Muscle of leg (tissue), 11 donors: ENCODE data around the gene CIAO3. TPM values are rescaled to one million over a fixed set of nuclear protein-coding genes. Genes with fewer than 3 reads are reported as not detected.

Experiments
- DNase-seq: peaks from one replicate; pipeline ENCODE4 v3.0.0; 2013
- H3K27ac ChIP-seq: one replicate; pipeline ENCODE4 v1.5.1; 2013; ENCODE audit warnings: mild to moderate bottlenecking, low read length, control low read depth
- H3K27me3 ChIP-seq: one replicate; pipeline ENCODE4 v1.6.1; 2013; ENCODE audit warnings: low read length; ENCODE audit not compliant: control insufficient read depth, insufficient read depth
- H3K36me3 ChIP-seq: one replicate; pipeline ENCODE4 v1.6.1; 2013; ENCODE audit warnings: low read length; ENCODE audit not compliant: control insufficient read depth, insufficient read depth
- H3K4me1 ChIP-seq: one replicate; pipeline ENCODE4 v1.6.1; 2013; ENCODE audit warnings: low read length; ENCODE audit not compliant: control insufficient read depth, insufficient read depth
- H3K4me3 ChIP-seq: one replicate; pipeline ENCODE4 v1.5.1; 2013; ENCODE audit warnings: low read length, control low read depth
- H3K9me3 ChIP-seq: replicated peaks from 2 replicates; pipeline ENCODE4 v1.6.1; 2013; ENCODE audit warnings: low read depth, low read length; ENCODE audit not compliant: control insufficient read depth
- WGBS: methylation state at CpG from one replicate; pipeline ENCODE4 v1.1.5; 2013; ENCODE audit warnings: missing lambda C conversion rate; ENCODE audit not compliant: insufficient coverage; 5-methylcytosine and 5-hydroxymethylcytosine counted together
- polyA plus RNA-seq, 8 donors: library from polyadenylated mRNA; unstranded; fragments of 120-200 nt; gene quantifications; one replicate each; pipeline versions ENCODE4 v1.2.1 to v1.2.3, GENCODE V29; 2013; ENCODE audit warnings: inconsistent platforms in 1 of 8, low replicate concordance in 1 of 8; ENCODE audit not compliant: insufficient read length in 8 of 8, insufficient read depth in 1 of 8
- total RNA-seq: library from RNA; stranded (reverse); fragments of 120-200 nt; gene quantifications from one replicate; pipeline ENCODE4 v1.2.4, GENCODE V29; 2013

CIAO3 gene
- total and polyA plus RNA-seq, 9 donors = 14.3 to 19.6 (median 17.9) TPM

DNA sequence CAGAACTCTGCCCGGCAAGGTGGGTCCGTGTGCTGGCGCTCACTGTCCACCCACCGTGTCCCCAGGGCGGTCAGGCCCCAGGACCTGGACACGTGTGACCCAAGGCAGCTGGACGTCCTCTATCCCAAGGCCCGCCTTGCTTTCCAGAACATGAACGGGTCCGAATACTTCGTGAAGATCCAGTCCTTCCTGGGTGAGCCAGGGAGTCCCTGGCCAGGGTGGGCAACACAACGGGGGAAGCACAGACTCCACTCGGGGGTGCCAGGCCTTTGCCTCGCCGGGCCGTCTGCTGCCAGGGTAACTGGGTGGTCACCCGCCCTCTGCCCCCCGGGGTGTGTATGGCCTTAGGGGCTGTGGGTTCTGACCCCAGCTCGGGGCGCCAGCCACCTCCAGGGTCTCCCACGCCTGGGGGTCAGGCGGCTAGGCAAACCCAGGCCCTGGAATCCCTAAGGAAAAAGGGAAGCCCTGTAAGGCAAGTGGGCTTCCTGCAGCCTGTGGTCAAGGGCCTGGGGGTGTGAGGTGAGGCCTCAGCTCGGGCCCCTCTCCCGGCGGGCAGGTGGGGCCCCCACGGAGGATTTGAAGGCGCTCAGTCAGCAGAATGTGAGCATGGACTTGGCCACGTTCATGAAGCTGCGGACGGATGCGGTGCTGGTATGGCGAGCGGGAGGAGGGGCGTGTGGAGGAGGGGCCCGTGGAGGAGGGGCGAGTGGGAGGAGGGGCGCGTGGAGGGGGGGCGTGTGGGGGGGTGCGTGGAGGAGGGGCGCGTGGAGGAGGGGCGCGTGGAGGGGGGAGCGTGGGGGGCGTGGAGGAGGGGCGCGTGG lies 26.2 kb upstream of the CIAO3 start:
- Histone ChIP-seq H3K4me3 (no peak overlapping the region), H3K27ac (no peak overlapping the region), H3K4me1 (peaks cover 5% of the 10 kb centered on the region), H3K9me3 (no peaks in the 10 kb centered on the region), H3K27me3 (peaks cover 7% of the 10 kb centered on the region), H3K36me3 (no peaks in the 10 kb centered on the region)
- DNase-seq = no peak
- WGBS = 47% methylated on average over 28 of the region's 48 CpGs

DNA sequence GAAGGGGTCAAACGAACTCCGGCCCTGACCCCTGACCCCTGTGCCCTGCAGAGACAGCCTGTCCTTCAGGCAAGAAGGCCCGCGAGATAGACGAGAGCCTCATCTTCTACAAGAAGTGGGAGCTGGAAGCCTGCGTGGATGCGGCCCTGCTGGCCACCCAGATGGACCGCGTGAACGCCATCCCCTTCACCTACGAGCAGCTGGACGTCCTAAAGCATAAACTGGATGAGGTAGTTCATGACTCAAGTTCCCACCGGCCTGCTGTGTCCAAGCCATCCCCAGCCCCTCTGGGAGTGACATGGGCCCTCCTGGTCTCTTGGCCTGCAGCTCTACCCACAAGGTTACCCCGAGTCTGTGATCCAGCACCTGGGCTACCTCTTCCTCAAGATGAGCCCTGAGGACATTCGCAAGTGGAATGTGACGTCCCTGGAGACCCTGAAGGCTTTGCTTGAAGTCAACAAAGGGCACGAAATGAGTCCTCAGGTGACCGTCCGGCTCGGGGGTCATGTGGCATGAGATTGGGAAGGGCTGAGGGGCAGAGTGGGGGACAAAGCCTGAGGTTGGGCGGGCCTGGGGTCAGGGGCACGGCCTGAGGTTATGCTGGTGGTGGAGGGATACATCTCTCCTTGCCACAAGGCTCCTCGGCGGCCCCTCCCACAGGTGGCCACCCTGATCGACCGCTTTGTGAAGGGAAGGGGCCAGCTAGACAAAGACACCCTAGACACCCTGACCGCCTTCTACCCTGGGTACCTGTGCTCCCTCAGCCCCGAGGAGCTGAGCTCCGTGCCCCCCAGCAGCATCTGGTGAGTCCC lies 25.4 kb upstream of the CIAO3 start:
- 80% methylated on average over 23 of the region's 29 CpGs for WGBS
- Histone ChIP-seq H3K27ac (no peak overlapping the region), H3K27me3 (peaks cover 7% of the 10 kb centered on the region), H3K36me3 (no peaks in the 10 kb centered on the region), H3K4me1 (peaks cover 5% of the 10 kb centered on the region), H3K4me3 (no peak overlapping the region), H3K9me3 (no peaks in the 10 kb centered on the region)
- no peak for DNase-seq

DNA sequence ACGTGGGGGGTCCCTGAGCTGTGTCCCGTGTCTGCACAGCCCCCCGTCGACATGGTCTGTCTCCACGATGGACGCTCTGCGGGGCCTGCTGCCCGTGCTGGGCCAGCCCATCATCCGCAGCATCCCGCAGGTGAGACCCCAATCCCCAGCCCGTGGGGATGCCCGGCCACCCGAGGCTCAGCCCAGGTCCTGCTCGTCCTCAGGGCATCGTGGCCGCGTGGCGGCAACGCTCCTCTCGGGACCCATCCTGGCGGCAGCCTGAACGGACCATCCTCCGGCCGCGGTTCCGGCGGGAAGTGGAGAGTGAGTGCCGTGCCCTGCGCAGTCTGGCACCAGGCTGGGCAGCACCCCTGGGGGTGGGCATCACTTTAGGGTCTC lies 24.7 kb upstream of the CIAO3 start:
- WGBS = 88% methylated on average over 27 of the region's 29 CpGs
- peaks cover 9% of the 10 kb centered on the region for H3K27me3 ChIP-seq

DNA sequence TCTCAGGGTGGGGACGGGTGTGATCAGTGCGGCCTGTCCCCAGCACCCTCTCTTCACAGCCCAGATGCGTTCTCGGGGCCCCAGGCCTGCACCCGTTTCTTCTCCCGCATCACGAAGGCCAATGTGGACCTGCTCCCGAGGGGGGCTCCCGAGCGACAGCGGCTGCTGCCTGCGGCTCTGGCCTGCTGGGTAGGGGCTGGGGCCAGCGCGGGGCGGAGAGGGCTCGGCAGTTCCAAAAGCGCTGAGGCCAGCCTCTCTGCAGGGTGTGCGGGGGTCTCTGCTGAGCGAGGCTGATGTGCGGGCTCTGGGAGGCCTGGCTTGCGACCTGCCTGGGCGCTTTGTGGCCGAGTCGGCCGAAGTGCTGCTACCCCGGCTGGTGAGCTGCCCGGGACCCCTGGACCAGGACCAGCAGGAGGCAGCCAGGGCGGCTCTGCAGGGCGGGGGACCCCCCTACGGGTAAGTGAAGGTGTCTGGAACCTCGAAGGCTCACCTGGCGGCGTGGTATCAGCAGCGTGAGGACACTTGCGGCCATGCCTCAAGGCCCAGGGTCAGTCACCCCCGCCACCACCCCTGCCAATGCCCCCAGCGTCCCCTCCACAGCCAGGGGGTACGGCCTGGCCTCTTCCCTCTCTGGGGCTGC lies 24.2 kb upstream of the CIAO3 start:
- Histone ChIP-seq H3K27ac (no peak overlapping the region), H3K4me3 (no peak overlapping the region), H3K9me3 (no peaks in the 10 kb centered on the region), H3K36me3 (no peaks in the 10 kb centered on the region), H3K4me1 (peaks cover 5% of the 10 kb centered on the region), H3K27me3 (peaks cover 9% of the 10 kb centered on the region)
- DNase-seq = no peak
- WGBS = 63% methylated on average over 34 of the region's 38 CpGs

More for the DNA sequence above, 24.7 kb upstream of the CIAO3 start:
- H3K36me3 ChIP-seq = no peaks in the 10 kb centered on the region
- peaks cover 5% of the 10 kb centered on the region for H3K4me1 ChIP-seq
- no peak overlapping the region for H3K27ac ChIP-seq
- no peak overlapping the region for H3K4me3 ChIP-seq
- no peak for DNase-seq
- H3K9me3 ChIP-seq = no peaks in the 10 kb centered on the region

DNA sequence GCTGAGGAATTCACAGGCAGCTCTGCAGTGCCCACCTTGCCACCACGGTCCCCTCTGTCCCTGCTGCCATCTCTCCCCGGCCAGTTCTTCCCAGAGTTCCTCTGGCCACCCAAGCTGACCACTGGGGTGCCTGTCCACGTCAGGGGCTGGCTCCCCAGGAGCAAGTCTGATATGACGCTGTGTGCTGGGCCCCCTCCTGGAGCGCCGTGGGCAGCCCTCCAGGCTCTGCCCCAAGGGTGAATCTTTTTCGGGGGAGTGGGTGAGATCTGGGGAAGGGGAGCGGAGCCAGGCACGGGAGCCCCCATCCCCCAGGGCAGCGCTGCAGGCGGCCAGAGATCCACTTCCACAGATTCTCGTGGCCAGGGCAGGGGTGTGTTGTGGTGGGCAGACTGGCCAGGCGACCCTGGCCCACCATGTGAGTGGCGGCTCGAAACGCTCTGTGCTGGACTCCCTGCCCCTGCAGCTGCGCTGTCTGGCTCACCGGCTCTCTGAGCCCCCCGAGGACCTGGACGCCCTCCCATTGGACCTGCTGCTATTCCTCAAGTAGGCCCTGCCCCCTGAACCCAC lies 23.5 kb upstream of the CIAO3 start:
- Histone ChIP-seq H3K27ac (no peak overlapping the region), H3K9me3 (no peaks in the 10 kb centered on the region), H3K4me3 (no peak overlapping the region), H3K36me3 (no peaks in the 10 kb centered on the region), H3K27me3 (peaks cover 9% of the 10 kb centered on the region), H3K4me1 (peaks cover under 1% of the 10 kb centered on the region)
- 48% methylated on average over 12 of the region's 20 CpGs for WGBS
- no peak for DNase-seq

DNA sequence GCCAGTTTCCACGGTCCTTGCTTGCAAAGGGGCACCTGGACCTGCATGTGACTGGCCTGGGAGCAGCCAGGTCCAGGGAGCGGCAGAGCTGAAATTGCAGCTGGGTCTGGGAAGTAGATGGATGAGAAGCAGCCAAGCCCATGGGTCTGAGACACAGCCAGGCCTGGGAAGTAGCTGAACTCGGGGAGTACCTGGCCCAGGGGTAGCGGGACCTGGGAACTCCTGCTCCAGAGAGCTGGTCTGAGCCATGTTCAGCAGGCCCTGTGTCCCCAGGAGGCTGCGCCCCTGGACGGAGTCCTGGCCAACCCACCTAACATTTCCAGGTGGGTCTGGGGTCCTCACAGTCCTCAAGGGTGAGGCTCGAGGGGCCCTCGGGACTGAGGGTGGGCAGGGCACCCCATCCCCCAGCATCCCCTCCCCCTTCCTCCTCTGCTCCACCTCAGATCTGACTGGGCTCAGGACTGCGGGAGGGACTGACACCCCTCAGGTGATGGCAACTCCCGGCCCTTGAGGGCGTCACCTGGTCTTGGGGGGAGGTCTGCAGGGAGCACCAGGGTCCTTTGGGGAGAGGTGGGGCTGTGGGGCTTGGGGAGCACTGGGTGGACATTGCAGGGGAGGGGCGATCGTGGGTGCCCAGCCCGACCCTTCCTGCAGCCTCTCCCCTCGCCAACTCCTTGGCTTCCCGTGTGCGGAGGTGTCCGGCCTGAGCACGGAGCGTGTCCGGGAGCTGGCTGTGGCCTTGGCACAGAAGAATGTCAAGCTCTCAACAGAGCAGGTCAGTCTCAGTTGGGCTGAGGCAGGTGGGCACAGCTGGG lies 22.8 kb upstream of the CIAO3 start:
- Histone ChIP-seq H3K27me3 (peaks cover 6% of the 10 kb centered on the region), H3K4me1 (no peaks in the 10 kb centered on the region), H3K27ac (no peak overlapping the region), H3K9me3 (no peaks in the 10 kb centered on the region), H3K4me3 (no peak overlapping the region), H3K36me3 (no peaks in the 10 kb centered on the region)
- WGBS = 54% methylated on average over 13 of the region's 21 CpGs
- DNase-seq = no peak

DNA sequence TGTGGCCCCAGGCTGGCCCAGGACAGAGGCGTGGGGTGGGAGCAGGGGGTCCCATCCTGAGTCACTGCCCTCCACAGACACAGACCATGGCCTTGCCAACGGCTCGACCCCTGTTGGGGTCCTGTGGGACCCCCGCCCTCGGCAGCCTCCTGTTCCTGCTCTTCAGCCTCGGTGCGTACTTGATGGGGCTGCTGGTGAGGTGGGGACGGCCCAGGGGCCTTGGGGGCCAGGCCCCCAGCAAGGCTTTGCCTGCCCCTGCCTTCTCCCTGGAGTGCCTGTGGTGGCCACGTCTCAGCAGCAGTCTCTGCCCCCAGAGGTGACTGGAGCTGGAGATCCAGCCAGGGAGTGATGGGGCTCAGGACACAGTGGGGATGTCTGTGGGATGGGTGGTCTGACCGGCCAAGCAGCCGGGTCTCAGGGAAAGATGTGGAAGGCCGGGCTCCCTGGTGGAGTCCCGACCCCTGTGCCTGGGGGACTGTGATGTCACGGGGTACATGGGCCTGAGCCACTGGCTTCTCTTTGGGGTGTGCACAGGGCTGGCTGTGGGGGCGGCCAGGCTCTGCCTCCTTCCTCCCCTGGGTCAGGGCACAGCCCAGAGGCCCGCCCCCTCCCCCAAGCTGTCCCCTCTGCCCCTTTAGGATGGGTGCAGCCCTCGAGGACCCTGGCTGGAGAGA lies 21.9 kb upstream of the CIAO3 start:
- H3K4me1 ChIP-seq = no peaks in the 10 kb centered on the region
- DNase-seq = no peak
- H3K9me3 ChIP-seq = no peaks in the 10 kb centered on the region
- H3K27ac ChIP-seq = no peak overlapping the region
- peaks cover 4% of the 10 kb centered on the region for H3K27me3 ChIP-seq
- no peaks in the 10 kb centered on the region for H3K36me3 ChIP-seq
- H3K4me3 ChIP-seq = no peak overlapping the region
- WGBS = 61% methylated on average over 9 of the region's 17 CpGs

DNA sequence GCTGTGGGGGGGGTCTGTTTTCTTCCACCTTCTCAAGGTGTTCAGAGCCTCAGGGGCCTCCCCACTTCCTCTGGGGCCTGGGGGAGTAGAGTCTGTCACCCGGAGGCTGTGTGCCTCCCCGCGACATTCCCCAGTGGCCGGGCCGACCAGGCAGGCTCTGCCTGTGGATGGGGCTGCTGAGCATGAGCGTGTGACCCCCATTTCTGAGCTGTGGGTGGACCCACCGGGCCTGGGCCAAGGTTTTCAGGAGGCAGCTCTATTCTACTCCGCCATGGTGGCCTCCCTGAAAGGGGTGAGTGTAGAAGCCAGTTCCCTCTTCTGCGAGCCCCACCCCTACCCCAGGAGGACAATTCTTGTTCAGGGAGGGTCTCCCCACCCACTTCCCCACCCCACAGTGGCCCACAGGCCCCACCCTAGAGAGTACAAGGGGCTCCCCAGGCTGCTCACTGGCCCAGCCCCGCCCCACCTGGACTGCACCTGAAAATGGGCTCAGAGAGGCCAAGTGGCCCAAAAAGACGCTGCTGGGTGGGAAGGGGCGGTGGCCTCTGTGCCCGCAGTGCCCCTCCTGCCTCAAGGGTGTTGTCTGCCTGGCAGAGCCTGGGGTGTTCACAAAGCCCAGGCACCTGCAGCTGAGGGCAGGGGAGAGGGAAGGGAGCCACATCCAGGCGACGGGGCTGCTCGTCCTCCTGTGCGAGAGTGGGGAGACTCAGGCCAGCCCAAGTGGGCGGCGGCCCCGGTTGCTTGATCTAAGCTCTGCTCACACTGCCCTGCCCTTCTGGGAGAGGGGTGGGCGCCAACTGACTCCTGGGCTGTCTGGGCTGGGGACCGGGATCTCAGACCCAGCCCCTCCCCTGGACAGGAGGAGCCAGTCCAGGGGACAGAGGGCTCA lies 21.1 kb upstream of the CIAO3 start:
- Histone ChIP-seq H3K4me1 (no peaks in the 10 kb centered on the region), H3K9me3 (no peaks in the 10 kb centered on the region), H3K27me3 (peaks cover 4% of the 10 kb centered on the region), H3K4me3 (no peak overlapping the region), H3K36me3 (no peaks in the 10 kb centered on the region), H3K27ac (no peak overlapping the region)
- WGBS = 54% methylated on average over 12 of the region's 22 CpGs
- no peak for DNase-seq
